HEK293 (cell line): ENCODE data around the gene GALNT2.

Experiments
- CTCF ChIA-PET: fragments of 350-600 bp; formaldehyde crosslinking; extraction: SDS; loops from one replicate; lab custom pipeline; 2021; ENCODE audit warnings: antibody characterized with exemption; lab: Yijun Ruan, JAX
- POLR2A ChIA-PET: fragments of 300-600 bp; formaldehyde crosslinking; extraction: SDS; loops from one replicate; lab custom pipeline; 2020; ENCODE audit warnings: antibody characterized with exemption, inconsistent platforms; lab: Yijun Ruan, JAX
- H3K27ac ChIP-seq: fragments of 200-500 bp; sonication (Bioruptor generic); 2 replicates; pipeline ENCODE4 v1.5.1; 2014; ENCODE audit warnings: low read depth, low read length, control low read depth, inconsistent platforms; ENCODE audit errors: extremely low read depth
- H3K36me3 ChIP-seq, 2 experiments: fragments of 200-500 bp in 1 of 2; sonication (Bioruptor generic) in 1 of 2; 1 replicate in 1 of 2; 2 replicates in 1 of 2; pipeline ENCODE4 v1.5.1; 2014 to 2017; ENCODE audit warnings: inconsistent platforms in 2 of 2, low read length in 2 of 2; ENCODE audit not compliant: control insufficient read depth in 2 of 2, insufficient read depth in 1 of 2
- H3K4me1 ChIP-seq: fragments of 200-500 bp; sonication (Bioruptor generic); 2 replicates; pipeline ENCODE4 v1.5.1; 2014; ENCODE audit warnings: mild to moderate bottlenecking, low read length, inconsistent platforms; ENCODE audit not compliant: control insufficient read depth, insufficient read depth
- H3K4me3 ChIP-seq: 2 replicates; pipeline ENCODE4 v1.5.1; 2011; ENCODE audit warnings: low read depth, mild to moderate bottlenecking, control low read depth, low read length, moderate library complexity
- H3K9me3 ChIP-seq: fragments of 200-500 bp; sonication (Bioruptor generic); 2 replicates; pipeline ENCODE4 v1.5.1; 2014; ENCODE audit warnings: low read depth, low read length, inconsistent platforms; ENCODE audit not compliant: control insufficient read depth, insufficient read depth
- GLI4 ChIP-seq: fragments of 450-650 bp; formaldehyde crosslinking; IDR thresholded peaks from 2 replicates; pipeline ENCODE4 v1.5.1; 2016; ENCODE audit warnings: missing biosample characterization, missing genetic modification characterization
- KLF9 ChIP-seq: fragments of 450-650 bp; formaldehyde crosslinking; IDR thresholded peaks from 2 replicates; pipeline ENCODE4 v1.5.1; 2016; ENCODE audit warnings: missing biosample characterization, missing genetic modification characterization, low read depth
- PRDM1 ChIP-seq: fragments of 450-650 bp; formaldehyde crosslinking; IDR thresholded peaks from 2 replicates; pipeline ENCODE4; 2016; ENCODE audit warnings: missing biosample characterization, missing genetic modification characterization
- YY1 ChIP-seq: fragments of 450-650 bp; formaldehyde crosslinking; IDR thresholded peaks from 2 replicates; pipeline ENCODE4 v1.5.1; 2018; ENCODE audit warnings: missing biosample characterization, missing genetic modification characterization
- ZNF175 ChIP-seq: fragments of 450-650 bp; formaldehyde crosslinking; IDR thresholded peaks from 2 replicates; pipeline ENCODE4 v1.5.1; 2016; ENCODE audit warnings: missing biosample characterization, missing genetic modification characterization
- ZNF202 ChIP-seq: fragments of 450-650 bp; formaldehyde crosslinking; IDR thresholded peaks from 2 replicates; pipeline ENCODE4 v1.5.1; 2016; ENCODE audit warnings: missing biosample characterization, missing genetic modification characterization, borderline replicate concordance
- ZNF221 ChIP-seq: fragments of 450-650 bp; formaldehyde crosslinking; IDR thresholded peaks from 2 replicates; pipeline ENCODE4 v1.5.1; 2017; ENCODE audit warnings: missing biosample characterization, missing genetic modification characterization, borderline replicate concordance
- ZNF302 ChIP-seq: fragments of 450-650 bp; formaldehyde crosslinking; IDR thresholded peaks from 2 replicates; pipeline ENCODE4 v1.5.1; 2016; ENCODE audit warnings: missing biosample characterization, missing genetic modification characterization, low read depth
- ZNF335 ChIP-seq: fragments of 450-650 bp; formaldehyde crosslinking; conservative IDR thresholded peaks from 2 replicates; pipeline ENCODE4 v1.5.1; 2016; ENCODE audit warnings: missing biosample characterization, missing genetic modification characterization
- ZNF404 ChIP-seq: fragments of 450-650 bp; formaldehyde crosslinking; IDR thresholded peaks from 2 replicates; pipeline ENCODE4 v1.5.1; 2017; ENCODE audit warnings: missing biosample characterization, missing genetic modification characterization
- ZNF558 ChIP-seq: fragments of 450-650 bp; formaldehyde crosslinking; IDR thresholded peaks from 2 replicates; pipeline ENCODE4 v1.5.1; 2016; ENCODE audit warnings: missing biosample characterization, missing genetic modification characterization
- ZNF658 ChIP-seq: fragments of 450-650 bp; formaldehyde crosslinking; IDR thresholded peaks from 2 replicates; pipeline ENCODE4; 2016; ENCODE audit warnings: missing biosample characterization, missing genetic modification characterization
- ZNF660 ChIP-seq: fragments of 450-650 bp; IDR thresholded peaks from 2 replicates; pipeline ENCODE4 v1.5.1; 2018; ENCODE audit warnings: missing biosample characterization, mild to moderate bottlenecking, missing genetic modification characterization
- ZNF792 ChIP-seq: fragments of 450-650 bp; formaldehyde crosslinking; IDR thresholded peaks from 2 replicates; pipeline ENCODE4 v1.5.1; 2016; ENCODE audit warnings: missing biosample characterization, missing genetic modification characterization
- TF ChIP-seq, protein P1 (sequence below): fragments of 450-650 bp; formaldehyde crosslinking; IDR thresholded peaks from 2 replicates; pipeline ENCODE4 v1.5.1; 2017; ENCODE audit warnings: missing biosample characterization, missing genetic modification characterization
- TF ChIP-seq, protein P2 (sequence below): fragments of 450-650 bp; formaldehyde crosslinking; IDR thresholded peaks from 2 replicates; pipeline ENCODE4 v1.5.1; 2016; ENCODE audit warnings: missing biosample characterization, missing genetic modification characterization
- TF ChIP-seq, protein P3 (sequence below): fragments of 450-650 bp; formaldehyde crosslinking; IDR thresholded peaks from 2 replicates; pipeline ENCODE4 v1.5.1; 2016; ENCODE audit warnings: missing biosample characterization, missing genetic modification characterization, borderline replicate concordance
- TF ChIP-seq, protein P4 (sequence below): fragments of 450-650 bp; formaldehyde crosslinking; IDR thresholded peaks from 2 replicates; pipeline ENCODE4 v1.5.1; 2016; ENCODE audit warnings: missing biosample characterization, missing genetic modification characterization

The GALNT2 gene

DNA sequence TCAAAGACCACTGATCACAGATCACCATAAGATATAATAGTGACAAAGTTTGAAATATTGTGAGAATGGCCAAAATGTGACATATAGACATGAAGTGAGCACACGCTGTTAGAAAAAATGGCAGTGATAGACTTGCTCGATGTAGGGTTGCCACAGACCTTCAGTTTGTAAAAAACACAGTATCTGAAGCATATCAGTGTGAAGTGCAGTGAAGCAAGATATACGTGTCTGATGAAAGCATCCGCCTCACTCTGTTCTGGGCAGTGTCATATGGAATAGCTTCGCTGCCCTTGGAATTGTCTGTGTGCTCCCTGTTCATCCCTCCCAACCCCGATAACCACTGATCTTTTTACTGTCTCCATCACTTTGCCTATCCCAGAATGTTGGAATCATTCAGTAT is 50.7 kb downstream of the GALNT2 start (continued):
- TF ChIP-seq, protein P1, sequence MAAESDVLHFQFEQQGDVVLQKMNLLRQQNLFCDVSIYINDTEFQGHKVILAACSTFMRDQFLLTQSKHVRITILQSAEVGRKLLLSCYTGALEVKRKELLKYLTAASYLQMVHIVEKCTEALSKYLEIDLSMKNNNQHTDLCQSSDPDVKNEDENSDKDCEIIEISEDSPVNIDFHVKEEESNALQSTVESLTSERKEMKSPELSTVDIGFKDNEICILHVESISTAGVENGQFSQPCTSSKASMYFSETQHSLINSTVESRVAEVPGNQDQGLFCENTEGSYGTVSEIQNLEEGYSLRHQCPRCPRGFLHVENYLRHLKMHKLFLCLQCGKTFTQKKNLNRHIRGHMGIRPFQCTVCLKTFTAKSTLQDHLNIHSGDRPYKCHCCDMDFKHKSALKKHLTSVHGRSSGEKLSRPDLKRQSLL (tag by site-specific recombination): no peak
- TF ChIP-seq YY1 (tag by site-specific recombination) (no peak), ZNF558 (no peak), ZNF302 (no peak)

- Histone ChIP-seq H3K4me3 (no peak overlapping the region), H3K4me1 (no peaks in the 10 kb centered on the region), H3K36me3 (no peaks in the 10 kb centered on the region), H3K27ac (no peak overlapping the region), H3K9me3 (no peaks in the 10 kb centered on the region)
- CTCF ChIA-PET: interaction anchor here (0.7 to 4.8 kb wide), 3 partner anchors 15 to 28 kb away, joined by 4 to 18 read pairs (median 9); no protein-coding TSS in a partner anchor
- POLR2A ChIA-PET: no interaction called here
- TF ChIP-seq, protein P2, sequence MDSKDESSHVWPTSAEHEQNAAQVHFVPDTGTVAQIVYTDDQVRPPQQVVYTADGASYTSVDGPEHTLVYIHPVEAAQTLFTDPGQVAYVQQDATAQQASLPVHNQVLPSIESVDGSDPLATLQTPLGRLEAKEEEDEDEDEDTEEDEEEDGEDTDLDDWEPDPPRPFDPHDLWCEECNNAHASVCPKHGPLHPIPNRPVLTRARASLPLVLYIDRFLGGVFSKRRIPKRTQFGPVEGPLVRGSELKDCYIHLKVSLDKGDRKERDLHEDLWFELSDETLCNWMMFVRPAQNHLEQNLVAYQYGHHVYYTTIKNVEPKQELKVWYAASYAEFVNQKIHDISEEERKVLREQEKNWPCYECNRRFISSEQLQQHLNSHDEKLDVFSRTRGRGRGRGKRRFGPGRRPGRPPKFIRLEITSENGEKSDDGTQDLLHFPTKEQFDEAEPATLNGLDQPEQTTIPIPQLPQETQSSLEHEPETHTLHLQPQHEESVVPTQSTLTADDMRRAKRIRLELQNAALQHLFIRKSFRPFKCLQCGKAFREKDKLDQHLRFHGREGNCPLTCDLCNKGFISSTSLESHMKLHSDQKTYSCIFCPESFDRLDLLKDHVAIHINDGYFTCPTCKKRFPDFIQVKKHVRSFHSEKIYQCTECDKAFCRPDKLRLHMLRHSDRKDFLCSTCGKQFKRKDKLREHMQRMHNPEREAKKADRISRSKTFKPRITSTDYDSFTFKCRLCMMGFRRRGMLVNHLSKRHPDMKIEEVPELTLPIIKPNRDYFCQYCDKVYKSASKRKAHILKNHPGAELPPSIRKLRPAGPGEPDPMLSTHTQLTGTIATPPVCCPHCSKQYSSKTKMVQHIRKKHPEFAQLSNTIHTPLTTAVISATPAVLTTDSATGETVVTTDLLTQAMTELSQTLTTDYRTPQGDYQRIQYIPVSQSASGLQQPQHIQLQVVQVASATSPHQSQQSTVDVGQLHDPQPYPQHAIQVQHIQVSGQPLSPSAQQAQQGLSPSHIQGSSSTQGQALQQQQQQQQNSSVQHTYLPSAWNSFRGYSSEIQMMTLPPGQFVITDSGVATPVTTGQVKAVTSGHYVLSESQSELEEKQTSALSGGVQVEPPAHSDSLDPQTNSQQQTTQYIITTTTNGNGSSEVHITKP (tag by site-specific recombination): peak; percentile 53; the same call in 1 of the 2 replicates
- TF ChIP-seq ZNF404 (tag by site-specific recombination): no peak
These were observed 52.3 kb downstream of the GALNT2 start for GRCh38 chr1:230119340-230119739.

GRCh38 chr1:230120289-230120920 is 53.4 kb downstream of the GALNT2 start:
- Histone ChIP-seq H3K27ac (no peak overlapping the region), H3K36me3 (no peaks in the 10 kb centered on the region), H3K9me3 (no peaks in the 10 kb centered on the region), H3K4me1 (no peaks in the 10 kb centered on the region), H3K4me3 (no peak overlapping the region)
- ChIA-PET POLR2A (no interaction called here), CTCF (interaction anchor here (0.5 to 4.8 kb wide), 11 partner anchors 8 to 74 kb away, joined by 3 to 18 read pairs (median 4); no protein-coding TSS in a partner anchor)
- no peak for TF ChIP-seq ZNF202 (tag by site-specific recombination)
- no peak for TF ChIP-seq ZNF658
- no peak for TF ChIP-seq ZNF175
- no peak for TF ChIP-seq ZNF792 (tag by site-specific recombination)
- TF ChIP-seq ZNF660 (tag by site-specific recombination): no peak
- no peak for TF ChIP-seq KLF9 (tag by site-specific recombination)
- no peak for TF ChIP-seq PRDM1 (tag by site-specific recombination)
- TF ChIP-seq ZNF221 (tag by site-specific recombination): no peak
- TF ChIP-seq, protein P3, sequence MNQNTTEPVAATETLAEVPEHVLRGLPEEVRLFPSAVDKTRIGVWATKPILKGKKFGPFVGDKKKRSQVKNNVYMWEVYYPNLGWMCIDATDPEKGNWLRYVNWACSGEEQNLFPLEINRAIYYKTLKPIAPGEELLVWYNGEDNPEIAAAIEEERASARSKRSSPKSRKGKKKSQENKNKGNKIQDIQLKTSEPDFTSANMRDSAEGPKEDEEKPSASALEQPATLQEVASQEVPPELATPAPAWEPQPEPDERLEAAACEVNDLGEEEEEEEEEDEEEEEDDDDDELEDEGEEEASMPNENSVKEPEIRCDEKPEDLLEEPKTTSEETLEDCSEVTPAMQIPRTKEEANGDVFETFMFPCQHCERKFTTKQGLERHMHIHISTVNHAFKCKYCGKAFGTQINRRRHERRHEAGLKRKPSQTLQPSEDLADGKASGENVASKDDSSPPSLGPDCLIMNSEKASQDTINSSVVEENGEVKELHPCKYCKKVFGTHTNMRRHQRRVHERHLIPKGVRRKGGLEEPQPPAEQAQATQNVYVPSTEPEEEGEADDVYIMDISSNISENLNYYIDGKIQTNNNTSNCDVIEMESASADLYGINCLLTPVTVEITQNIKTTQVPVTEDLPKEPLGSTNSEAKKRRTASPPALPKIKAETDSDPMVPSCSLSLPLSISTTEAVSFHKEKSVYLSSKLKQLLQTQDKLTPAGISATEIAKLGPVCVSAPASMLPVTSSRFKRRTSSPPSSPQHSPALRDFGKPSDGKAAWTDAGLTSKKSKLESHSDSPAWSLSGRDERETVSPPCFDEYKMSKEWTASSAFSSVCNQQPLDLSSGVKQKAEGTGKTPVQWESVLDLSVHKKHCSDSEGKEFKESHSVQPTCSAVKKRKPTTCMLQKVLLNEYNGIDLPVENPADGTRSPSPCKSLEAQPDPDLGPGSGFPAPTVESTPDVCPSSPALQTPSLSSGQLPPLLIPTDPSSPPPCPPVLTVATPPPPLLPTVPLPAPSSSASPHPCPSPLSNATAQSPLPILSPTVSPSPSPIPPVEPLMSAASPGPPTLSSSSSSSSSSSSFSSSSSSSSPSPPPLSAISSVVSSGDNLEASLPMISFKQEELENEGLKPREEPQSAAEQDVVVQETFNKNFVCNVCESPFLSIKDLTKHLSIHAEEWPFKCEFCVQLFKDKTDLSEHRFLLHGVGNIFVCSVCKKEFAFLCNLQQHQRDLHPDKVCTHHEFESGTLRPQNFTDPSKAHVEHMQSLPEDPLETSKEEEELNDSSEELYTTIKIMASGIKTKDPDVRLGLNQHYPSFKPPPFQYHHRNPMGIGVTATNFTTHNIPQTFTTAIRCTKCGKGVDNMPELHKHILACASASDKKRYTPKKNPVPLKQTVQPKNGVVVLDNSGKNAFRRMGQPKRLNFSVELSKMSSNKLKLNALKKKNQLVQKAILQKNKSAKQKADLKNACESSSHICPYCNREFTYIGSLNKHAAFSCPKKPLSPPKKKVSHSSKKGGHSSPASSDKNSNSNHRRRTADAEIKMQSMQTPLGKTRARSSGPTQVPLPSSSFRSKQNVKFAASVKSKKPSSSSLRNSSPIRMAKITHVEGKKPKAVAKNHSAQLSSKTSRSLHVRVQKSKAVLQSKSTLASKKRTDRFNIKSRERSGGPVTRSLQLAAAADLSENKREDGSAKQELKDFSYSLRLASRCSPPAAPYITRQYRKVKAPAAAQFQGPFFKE: no peak
- TF ChIP-seq, protein P2 (tag by site-specific recombination): no peak
- no peak for TF ChIP-seq ZNF335 (tag by site-specific recombination)
- TF ChIP-seq GLI4 (tag by site-specific recombination): no peak
- TF ChIP-seq, protein P4, sequence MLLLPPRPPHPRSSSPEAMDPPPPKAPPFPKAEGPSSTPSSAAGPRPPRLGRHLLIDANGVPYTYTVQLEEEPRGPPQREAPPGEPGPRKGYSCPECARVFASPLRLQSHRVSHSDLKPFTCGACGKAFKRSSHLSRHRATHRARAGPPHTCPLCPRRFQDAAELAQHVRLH (tag by site-specific recombination): no peak
